ENCODE measurements around the gene EVC.
A peak's percentile ranks its signal among the peaks of the same experiment; 100 is the strongest.

Gene EVC

DNA sequence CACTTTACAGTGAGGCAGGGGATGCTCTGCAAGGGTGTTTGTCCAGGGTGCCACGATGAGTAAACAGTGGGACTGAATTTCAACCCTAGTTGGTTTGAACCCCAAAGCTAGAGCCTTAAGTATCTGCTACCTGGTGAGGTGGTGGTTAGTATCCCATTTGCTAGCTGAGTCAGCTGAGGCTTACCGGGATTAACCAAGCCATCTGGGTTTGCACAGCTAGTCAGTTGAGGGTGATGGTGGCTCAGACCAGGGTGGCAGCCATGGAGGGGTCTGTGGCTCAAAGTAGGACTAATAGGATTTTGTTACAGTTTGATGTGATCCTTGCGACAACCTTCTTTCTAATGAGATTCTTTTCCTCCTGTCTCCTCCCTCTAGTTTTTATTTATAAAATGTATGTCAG is 1.9 kb downstream of the EVC start:
- TF ChIP-seq, protein P1, sequence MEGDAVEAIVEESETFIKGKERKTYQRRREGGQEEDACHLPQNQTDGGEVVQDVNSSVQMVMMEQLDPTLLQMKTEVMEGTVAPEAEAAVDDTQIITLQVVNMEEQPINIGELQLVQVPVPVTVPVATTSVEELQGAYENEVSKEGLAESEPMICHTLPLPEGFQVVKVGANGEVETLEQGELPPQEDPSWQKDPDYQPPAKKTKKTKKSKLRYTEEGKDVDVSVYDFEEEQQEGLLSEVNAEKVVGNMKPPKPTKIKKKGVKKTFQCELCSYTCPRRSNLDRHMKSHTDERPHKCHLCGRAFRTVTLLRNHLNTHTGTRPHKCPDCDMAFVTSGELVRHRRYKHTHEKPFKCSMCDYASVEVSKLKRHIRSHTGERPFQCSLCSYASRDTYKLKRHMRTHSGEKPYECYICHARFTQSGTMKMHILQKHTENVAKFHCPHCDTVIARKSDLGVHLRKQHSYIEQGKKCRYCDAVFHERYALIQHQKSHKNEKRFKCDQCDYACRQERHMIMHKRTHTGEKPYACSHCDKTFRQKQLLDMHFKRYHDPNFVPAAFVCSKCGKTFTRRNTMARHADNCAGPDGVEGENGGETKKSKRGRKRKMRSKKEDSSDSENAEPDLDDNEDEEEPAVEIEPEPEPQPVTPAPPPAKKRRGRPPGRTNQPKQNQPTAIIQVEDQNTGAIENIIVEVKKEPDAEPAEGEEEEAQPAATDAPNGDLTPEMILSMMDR (conservative IDR thresholded peaks at IDR 0.05; ENCODE audit: low read depth, low read length) = no peak
- H3K4me3 ChIP-seq (ENCODE audit: low read length) = peak overlapping the region; percentile 21
- no peak for DNase-seq (ENCODE audit: low read depth)

DNA sequence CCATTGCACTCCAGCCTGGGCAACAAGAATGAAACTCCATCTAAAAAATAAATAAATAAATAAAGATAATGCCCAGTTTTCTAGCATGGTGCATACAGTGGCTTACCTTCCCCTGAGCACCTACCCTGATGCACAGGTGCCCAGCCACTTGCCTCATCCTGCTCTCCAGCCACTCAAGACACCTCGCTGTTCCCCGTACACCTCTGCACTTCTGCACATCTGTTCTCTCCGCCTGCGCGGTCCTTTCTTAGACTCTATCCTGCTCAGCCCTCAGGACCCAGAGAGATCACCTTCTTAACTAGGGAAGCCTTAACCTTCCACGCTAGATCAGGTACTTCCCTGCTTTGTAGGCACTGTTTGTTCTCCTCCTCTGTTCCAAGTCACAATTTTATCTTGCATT is 2.9 kb downstream of the EVC start:
- TF ChIP-seq, protein P1 (conservative IDR thresholded peaks at IDR 0.05; ENCODE audit: low read depth, low read length) = no peak
- no peak overlapping the region for H3K4me3 ChIP-seq (ENCODE audit: low read length)
- no peak for DNase-seq (ENCODE audit: low read depth)

DNA sequence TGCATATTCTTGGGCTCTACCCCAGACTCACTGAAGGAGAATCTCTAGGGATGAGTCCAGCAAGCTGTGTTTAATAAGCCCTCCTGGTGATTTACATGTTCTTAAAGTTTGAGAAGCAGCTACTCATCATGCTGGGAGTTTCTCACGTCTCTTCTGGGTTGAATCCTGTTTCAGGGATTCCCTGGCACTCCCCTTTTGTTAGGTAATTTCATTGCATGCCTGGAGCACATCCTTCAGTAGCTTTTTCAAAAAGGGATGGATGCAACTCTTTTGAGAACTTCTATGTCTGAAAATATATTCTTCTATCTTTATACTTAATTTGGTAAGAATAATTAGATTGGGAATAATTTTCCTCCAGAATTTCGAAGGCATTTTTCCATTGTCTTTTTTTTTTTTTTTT is 4.4 kb downstream of the EVC start:
- TF ChIP-seq, protein P1 (conservative IDR thresholded peaks at IDR 0.05; ENCODE audit: low read depth, low read length) = no peak
- DNase-seq (ENCODE audit: low read depth) = no peak
- no peak overlapping the region for H3K4me3 ChIP-seq (ENCODE audit: low read length)

DNA sequence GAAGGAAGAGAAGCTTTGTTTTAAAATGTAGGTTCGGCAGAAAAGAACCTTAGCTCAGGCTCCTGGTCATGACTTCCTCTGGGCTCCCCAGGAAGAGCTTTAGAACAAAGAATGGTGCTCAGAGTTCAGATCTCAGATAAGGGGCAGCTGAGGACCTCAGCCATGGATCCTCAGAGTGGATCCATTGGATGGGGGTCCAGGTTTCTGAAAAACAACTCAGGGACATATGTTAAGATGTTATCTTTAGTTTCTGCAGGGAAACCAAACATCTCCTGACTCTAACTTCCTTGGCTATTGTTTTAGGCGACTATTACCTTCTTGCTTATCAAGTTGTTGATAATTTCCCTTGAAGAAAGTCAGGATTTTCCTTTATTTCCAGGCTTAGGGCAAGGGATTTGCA is 5.4 kb downstream of the EVC start:
- TF ChIP-seq, protein P1 (conservative IDR thresholded peaks at IDR 0.05; ENCODE audit: low read depth, low read length) = no peak
- H3K4me3 ChIP-seq (ENCODE audit: low read length) = no peak overlapping the region
- DNase-seq (ENCODE audit: low read depth) = no peak

DNA sequence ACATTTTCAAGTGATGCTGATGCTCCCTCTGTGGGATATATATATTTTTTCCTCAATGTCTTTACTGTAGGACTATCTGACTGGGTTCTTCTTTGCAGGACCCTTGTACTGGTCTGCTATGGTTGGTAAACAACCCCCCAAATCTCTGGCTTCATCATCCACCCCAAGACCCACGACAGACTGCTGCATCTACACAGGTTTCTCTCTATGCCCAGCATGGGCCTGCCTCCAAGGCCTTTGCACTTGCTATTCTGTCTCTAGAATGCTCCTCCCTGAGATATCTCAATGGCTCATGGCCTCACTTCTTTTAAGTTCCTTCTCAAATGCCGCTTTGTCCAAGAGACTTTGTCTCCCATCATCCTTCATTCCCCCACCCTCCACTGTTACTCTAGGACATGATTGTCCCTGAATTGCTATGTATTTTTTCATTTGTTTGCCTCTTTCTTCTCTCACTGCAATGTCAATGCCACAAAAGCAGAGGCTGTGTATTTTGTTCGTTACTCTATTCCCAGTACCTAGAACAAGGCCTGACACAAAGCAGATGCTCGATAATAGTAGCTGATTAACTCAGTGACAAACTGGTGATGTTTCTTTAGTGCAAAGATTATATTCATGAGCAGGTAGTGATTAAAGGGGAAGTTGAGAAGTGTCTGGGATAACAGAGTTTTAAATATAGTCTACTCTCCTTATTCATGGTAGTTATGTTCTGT is 6.6 kb downstream of the EVC start:
- no peak overlapping the region for H3K4me3 ChIP-seq (ENCODE audit: low read length)
- TF ChIP-seq, protein P1 (conservative IDR thresholded peaks at IDR 0.05; ENCODE audit: low read depth, low read length) = no peak
- DNase-seq (ENCODE audit: low read depth) = no peak

DNA sequence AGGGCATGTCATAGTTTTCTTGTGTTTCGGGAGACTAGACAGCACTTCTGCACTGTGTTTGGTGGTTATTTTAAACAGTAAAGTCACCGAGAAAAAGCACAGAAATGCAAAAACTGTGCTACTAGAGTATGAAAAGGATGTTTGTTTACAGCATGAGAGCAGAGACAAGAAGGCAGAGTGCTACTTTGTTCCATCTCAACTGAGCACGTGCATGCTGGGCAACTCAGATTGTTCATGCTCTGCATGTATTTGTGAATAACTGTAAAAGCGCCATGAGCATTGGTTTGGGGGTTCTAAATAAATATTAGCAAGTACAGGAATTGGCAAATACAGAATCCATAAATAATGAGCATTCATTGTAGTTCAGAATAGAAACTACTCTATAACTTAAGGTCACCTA is 7.4 kb downstream of the EVC start:
- DNase-seq (ENCODE audit: low read depth) = no peak
- TF ChIP-seq, protein P1 (conservative IDR thresholded peaks at IDR 0.05; ENCODE audit: low read depth, low read length) = no peak
- H3K4me3 ChIP-seq (ENCODE audit: low read length) = no peak overlapping the region

DNA sequence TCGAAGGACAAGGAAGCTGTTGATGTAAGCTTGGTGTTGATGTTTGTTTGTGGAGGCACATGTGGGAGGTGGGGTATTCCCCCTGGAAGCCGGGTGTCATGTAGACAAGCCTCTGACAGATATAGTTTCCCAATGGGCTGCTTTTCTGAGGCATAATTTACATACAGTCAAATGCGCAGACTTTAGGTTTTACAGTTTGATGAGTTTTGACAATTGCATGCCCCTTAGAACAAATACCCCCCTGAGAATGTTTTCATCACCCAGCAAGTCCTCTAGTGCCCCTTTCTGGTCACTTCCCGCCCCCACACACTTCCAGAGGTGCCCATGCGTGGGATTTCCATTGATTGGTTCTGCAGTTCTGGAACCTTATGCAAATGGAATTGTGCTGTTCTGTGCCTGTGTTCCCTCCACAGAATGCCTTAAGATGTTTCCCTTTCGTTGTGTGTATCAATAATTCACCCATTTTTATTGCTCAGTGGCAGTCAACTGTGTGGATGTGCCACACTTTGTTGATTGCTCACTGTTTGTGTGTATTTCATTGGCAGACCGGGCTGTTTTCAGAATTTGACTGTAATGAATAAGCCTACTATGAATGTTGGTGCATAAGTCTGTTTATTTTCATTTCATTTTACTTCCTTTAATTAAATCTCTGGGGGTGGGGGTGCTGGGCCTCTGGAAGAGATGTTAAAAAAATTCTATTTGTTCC is 8.5 kb downstream of the EVC start:
- no peak for DNase-seq (ENCODE audit: low read depth)
- TF ChIP-seq, protein P1 (conservative IDR thresholded peaks at IDR 0.05; ENCODE audit: low read depth, low read length) = no peak
- no peak overlapping the region for H3K4me3 ChIP-seq (ENCODE audit: low read length)

Data from retinal pigment epithelial cell (primary cell).